COLO668 (cell line): ENCODE results near the gene PBXIP1.

Experiments used
- DNase-seq: peaks from one replicate; lab custom pipeline; 2025; ENCODE audit not compliant: unreplicated experiment; lab: John Stamatoyannopoulos, UW

Gene PBXIP1

DNA sequence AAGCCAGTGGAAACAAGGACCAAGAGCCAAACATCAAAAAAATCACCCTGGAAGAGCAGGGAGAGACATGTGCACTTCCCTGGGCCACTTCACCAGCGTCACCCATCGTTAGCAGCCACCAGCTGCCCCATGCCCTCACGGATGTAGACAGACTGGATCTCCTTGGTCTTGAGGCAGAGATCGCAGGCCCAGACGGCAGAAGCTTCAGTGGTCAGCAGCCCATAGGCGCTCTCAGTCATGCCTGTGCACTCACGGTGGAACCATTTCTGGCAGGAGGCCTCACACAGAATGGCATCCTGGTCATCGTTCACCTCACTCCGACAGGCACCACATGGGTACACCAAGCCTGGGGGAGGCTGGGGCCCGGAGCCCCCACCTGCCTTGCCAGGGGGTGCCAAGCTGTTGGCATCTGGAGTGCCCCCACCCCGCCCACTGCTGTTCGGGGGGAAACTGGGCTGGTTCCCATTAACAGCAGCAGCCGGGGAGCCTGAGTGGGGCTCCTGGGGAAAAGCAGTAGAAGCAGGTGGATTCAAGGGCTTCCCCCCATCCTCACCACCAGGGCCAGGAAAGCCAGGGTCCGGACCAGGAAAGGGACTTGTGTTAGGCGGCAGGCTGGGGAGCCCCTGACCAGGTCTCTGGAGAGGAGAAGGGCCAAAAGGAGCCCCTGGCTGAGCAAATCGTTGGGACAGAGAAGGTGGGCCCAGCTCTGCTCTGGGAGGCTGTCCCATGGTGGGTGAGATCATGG, 3.0 kb upstream of the PBXIP1 start:
- DNase-seq: no peak

DNA sequence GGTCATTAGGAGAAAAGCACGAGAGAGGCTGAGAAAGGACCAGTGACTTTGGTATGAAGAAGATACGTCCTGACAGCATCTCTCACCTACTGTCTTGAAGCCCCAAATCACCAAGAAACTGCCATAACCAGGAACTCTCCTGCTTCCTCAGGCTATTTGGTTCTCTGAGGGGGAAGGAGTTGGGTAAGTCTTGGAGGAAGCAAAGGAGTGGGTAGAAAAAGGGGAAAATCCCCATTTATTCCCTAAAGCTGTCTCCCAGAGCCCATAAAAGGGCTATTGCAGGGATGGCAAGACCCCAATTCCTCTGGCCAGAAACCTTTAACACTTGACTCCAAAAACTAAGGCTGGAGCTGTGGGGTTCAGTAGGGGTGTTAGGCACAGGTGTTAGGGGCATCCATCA, 2.1 kb upstream of the PBXIP1 start:
- DNase-seq: no peak

DNA sequence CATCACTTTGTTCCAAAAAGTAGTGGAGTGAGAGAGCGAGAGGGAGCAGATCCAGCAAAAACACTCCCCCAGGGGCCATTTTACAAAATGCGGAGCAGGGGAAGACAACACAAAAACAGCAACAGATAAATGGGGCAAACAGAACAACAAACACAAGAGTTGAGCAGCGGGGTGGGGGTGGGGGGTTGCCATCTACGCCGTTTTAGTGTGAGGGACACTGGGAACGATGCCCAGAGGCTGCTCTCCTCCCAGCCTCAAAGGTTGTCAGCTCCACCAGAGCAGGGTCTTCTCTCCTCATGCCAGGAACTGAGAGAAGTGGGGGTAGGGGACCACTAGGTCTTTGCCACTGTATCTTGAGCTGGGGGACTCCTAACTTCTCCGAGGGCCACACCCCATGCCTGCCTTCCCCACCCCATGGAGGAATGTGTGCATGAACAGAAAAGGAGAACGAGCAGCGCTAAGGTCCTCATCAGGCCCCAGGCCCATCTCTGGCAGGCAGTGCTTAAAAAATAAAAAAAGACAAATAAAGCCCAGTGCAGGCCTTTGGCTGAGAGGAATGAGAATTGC, 1.3 kb upstream of the PBXIP1 start:
- DNase-seq: no peak

DNA sequence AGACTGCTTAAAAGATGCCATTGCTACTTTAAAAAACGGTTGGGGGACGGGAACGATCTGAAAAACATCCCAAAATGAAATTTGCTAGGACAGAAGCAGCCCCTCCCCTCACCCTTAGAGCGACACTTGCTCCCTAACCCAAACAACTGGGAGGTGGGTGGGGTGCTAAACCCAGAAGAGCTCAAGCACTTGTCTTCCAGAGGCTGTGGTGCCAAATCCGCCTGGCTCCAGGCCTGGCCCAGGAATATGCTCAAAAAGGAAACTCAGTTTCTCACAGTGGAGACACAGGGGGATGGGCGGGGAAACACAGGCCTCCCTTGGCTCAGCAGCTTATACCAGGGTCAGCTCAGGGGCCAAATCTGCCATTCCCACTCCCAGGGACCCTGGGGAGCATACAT, 644 bp upstream of the PBXIP1 start:
- no peak for DNase-seq

DNA sequence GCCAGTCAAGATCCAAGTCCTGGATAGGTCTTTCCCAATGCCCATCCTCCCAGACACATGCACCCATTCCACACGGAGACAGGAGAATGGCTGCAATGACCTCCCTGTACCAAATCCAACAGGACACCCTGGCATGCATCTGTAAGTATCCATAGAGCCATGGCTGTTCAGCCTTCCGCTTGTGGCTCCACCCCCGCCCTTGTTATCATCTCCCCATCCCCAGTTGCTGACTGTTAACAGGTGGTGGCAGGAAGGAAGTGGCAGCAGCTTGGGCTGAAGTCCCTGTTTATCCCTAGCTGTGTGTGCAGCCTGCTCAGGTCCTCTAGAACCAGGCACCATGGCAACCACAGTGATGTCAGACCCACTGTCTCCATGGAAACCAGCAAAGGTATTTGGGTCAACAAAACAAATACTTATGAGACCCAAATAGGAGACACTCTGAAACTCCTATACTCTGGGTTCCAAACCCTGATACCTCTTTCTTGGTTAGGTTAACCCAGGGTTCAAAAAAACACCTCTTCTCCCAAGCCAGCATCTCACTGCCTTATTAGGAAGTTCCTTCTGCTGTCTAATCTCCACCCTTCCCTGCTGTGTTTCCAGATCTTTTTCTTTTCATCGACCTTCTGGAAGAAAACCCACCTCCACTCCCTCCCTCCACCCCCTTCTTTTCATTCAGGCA, 721 bp downstream of the PBXIP1 start:
- DNase-seq: peak; percentile 81

DNA sequence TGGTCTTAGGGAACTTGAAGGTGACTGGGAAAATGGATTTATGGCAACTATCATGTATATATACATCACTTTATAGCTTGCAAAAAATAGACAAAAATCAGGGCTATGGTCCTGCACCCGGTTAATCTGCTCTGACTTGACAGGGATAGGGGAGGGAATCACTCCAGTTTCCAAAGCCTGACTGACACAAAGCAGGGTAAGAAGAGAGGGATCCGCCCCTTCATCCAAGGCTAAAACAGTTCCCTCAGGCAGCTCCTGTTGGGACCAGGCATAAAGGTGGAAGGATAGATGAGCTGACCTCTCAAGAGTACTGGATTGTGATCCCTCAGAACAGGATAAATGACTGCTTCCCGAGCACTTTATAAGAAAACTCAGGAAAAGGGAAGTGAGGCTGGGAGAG, 1.4 kb downstream of the PBXIP1 start:
- DNase-seq: no peak

DNA sequence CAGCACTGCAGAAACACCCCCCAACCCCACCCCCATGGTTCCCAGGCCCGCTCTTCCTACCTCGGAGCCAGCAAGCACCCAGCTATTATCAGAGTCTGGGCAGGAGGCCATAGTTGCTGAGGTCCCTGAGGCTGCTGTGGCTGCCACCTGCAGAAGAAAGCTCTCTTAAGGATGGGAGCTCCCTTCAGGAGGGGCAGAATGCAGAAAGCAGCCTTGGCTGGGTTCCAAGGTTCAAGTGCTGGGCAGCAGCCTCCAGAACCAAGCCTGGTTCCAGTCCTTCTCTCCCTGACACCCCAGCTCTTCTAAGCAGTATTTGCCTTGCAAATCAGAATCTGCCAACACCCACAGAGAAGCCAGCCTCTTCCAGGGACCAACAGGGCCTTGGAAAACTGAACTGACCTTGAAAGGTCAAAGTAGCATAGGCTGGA, 2.3 kb downstream of the PBXIP1 start:
- no peak for DNase-seq

- DNase-seq: no peak
These were observed 3.2 kb downstream of the PBXIP1 start for GRCh38 chr1:154952664-154953063.

- DNase-seq: no peak
These were observed 3.8 kb downstream of the PBXIP1 start for GRCh38 chr1:154951901-154952657.

- DNase-seq: no peak
These were observed 7.8 kb downstream of the PBXIP1 start for GRCh38 chr1:154948079-154948478.

DNA sequence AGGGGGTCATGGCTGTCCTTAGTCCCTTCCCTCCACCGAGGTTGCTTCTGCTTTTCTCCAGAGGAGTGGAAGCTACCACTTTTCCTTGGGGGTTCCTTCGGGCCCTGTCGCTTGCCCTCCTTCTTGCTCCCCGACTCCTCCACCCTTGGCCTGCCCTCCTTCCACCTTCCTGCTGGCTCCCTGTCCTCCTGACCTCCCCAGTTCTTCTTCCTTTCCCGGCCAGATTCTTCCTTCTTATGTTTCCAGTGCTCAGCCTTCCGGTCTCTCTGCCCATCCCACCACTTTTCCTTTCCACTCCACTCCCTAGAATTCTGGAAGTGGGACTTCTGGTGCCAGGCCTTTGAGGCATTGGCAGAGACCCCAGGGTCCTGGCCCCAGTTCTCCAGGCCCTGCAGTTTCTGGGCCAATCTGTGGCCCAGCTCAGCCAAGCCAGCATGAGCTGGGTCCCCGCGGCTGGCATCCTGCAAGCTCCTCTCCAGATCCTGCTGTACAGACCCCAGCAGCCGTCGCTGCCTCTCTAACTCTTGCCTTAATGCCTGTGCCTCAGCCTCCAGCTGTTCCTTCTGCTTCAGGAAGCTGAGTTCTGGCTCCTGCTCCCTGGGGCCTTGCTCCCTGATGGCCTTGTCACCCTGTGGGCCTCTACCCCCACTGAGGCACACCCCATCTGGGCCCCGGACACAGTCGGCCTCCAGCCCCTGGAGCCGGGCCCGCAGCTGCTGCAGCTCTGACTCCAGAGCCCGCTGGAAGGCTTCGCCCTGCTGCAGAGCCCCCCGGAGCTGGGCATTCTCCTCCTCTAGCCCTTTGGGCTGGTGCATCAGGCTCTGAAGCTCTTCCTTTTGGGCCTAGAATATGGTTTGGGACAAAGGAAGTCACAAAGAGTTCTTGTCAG, 9.7 kb downstream of the PBXIP1 start:
- DNase-seq: no peak

DNA sequence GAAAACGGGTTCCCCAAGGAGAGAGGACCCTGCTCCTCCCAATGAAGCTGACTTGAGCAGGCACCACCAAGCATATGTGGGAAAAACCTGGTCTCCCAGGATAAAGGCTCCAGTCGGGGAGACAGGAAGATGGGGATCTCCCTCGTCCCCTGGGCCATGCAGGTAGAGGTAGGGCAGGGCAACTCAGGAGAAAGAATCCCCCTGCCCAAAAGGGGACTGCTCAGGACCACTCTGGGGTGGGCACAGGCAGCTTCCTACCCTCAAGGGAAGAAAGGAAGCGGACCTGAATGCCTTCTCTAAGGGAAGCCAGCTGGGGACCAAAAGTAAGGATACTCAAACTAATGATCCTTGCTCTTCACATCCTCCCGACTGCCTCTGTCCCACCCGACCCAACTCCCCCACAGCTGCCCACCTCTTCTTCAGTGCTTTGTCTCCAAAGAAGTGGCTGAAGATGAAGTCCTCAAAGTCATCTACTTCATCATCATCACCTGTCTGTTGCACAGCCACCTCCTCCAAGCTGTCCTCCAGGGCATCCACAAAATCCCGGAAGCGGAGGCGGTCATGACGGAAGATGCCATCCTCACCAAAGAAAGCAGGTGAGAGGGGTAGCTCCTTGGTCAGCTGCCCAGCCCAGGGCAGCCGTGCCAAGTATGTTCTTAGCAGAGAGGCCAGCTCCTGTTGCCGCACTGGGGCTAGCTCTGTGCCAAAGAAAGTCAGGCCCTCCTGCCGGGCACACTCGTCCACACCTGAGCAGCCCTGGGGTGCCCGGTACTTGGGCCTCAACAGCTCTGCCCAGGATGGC, 10.5 kb downstream of the PBXIP1 start:
- DNase-seq: no peak

GRCh38 chr1:154944401-154945159, 11.3 kb downstream of the PBXIP1 start:
- DNase-seq: no peak

DNA sequence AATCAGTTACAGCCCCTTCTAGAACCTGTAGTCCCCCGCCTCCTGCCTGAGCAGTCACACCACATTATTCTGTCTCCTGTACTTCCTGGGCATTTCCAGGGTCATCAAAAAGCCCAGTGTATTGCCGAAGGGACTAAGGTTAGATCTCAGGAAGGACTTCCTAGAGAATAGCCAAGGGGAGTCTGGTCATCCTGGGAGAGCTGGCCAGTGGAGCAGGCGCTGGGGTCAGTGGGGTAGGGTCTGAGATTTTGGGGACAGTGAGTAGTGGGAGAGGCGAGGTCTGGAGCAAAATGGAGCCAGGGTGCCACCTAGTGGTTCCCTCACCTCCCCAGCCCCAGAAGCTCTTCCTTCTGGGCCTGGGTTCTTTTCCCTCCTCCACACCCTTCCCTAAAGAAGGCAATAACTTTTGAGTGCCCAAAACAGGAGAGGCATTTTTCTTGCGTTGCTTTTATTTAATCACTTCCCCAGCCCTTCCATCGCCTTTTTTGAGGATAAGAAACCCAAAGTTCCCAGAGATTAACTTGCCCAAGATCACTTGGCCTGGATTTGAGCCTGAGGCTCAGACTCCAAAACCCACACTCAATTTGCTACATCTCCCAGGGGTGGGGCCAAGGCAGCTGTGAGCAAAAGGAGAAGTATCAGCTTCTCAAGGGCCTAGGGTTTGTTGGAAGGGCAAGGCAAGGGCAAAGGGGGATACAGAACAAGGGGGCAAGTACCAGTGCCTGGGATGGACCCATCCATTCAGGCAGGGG, 12.1 kb downstream of the PBXIP1 start:
- DNase-seq: peak; percentile 45

- DNase-seq: peak; percentile 32
These were observed 14.4 kb downstream of the PBXIP1 start for GRCh38 chr1:154941333-154942013.

- DNase-seq: no peak
These were observed 15.2 kb downstream of the PBXIP1 start for GRCh38 chr1:154940651-154941194.

GRCh38 chr1:154940213-154940560, 15.7 kb downstream of the PBXIP1 start:
- DNase-seq: no peak
